DOHH2 (cell line): ENCODE measurements around the gene TPSG1.

Source experiments
- EZH2phosphoT487 ChIP-seq: fragments of 200-600 bp; sonication (generic); IDR thresholded peaks from 2 replicates; pipeline ENCODE4 v1.6.1; 2017; ENCODE audit warnings: borderline replicate concordance, mild to moderate bottlenecking, antibody characterized with exemption, low read length, moderate library complexity, mixed read lengths
- TF ChIP-seq, protein P1 (sequence below): fragments of 200-600 bp; sonication (generic); IDR thresholded peaks from one replicate; pipeline ENCODE4 v1.5.1; 2014; ENCODE audit warnings: antibody characterized with exemption, mild to moderate bottlenecking, low read depth, low read length; ENCODE audit not compliant: poor library complexity, severe bottlenecking

DNA sequence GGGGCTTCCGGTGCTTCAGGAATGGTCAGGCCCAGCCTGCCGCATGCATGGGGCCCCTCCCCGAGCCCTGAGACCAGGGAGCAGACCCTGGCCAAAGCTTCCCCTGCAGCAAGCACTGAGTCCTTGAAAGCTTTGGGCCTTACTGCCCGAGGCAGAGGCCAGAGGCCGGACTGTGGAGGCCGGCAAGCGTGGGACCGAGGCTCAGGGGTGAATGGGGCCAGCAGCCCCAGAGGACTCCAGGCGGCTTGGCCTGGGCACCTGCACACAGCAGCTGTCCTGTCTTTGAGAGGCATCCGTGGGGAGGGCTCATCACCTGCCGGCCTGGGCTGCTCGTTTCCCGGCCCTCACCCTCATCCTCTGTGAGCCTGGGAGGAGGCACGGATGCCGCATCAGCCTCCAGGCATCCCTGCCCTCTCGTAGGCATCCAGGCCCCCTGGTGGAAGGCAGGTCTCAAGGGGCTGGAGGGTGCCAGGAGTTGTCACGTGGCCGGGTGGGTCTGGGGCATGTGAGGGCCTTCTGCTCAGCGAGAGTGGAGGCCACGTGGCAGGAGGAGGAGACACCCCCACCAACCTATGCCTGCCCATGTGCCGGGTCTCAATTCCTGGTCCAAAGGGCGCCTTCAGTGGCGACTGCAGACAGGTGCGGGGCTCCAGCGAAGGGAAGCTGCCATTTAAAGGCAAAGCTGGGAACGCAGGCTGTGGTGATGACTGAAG is 40.8 kb downstream of the TPSG1 start:
- TF ChIP-seq, protein P1, sequence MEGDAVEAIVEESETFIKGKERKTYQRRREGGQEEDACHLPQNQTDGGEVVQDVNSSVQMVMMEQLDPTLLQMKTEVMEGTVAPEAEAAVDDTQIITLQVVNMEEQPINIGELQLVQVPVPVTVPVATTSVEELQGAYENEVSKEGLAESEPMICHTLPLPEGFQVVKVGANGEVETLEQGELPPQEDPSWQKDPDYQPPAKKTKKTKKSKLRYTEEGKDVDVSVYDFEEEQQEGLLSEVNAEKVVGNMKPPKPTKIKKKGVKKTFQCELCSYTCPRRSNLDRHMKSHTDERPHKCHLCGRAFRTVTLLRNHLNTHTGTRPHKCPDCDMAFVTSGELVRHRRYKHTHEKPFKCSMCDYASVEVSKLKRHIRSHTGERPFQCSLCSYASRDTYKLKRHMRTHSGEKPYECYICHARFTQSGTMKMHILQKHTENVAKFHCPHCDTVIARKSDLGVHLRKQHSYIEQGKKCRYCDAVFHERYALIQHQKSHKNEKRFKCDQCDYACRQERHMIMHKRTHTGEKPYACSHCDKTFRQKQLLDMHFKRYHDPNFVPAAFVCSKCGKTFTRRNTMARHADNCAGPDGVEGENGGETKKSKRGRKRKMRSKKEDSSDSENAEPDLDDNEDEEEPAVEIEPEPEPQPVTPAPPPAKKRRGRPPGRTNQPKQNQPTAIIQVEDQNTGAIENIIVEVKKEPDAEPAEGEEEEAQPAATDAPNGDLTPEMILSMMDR: no peak
- no peak for TF ChIP-seq EZH2phosphoT487
